GM21526 (cell line): ENCODE results near the gene CAPNS1.

Experiments
- ATAC-seq: cut with Tn5 transposase; IDR thresholded peaks from one replicate; pipeline ENCODE4 v1.9.1; 2021; ENCODE audit warnings: moderate library complexity; ENCODE audit not compliant: unreplicated experiment, low FRiP score

Gene CAPNS1

GRCh38 chr19:36139473-36140303, at the start of gene CAPNS1:
Gene CAPNS1, plus strand, starts transcription at chr19:36140066. Its CDS starts 946 bp downstream, at chr19:36141012.
- peak; percentile 78 for ATAC-seq

- ATAC-seq = no peak
These were observed 48.8 kb upstream of the CAPNS1 start for GRCh38 chr19:36090910-36091695.

GRCh38 chr19:36092566-36092965, 47.3 kb upstream of the CAPNS1 start:
- ATAC-seq = no peak

GRCh38 chr19:36093146-36093662, 46.7 kb upstream of the CAPNS1 start:
- no peak for ATAC-seq

GRCh38 chr19:36093687-36094086, 46.2 kb upstream of the CAPNS1 start:
- no peak for ATAC-seq

GRCh38 chr19:36097036-36097435, 42.8 kb upstream of the CAPNS1 start:
- ATAC-seq = no peak

GRCh38 chr19:36099166-36099785, 40.6 kb upstream of the CAPNS1 start:
- ATAC-seq = no peak

GRCh38 chr19:36100476-36100875, 39.4 kb upstream of the CAPNS1 start:
- no peak for ATAC-seq

GRCh38 chr19:36101550-36102327, 38.1 kb upstream of the CAPNS1 start:
- ATAC-seq = no peak

GRCh38 chr19:36103040-36103626, 36.7 kb upstream of the CAPNS1 start:
- ATAC-seq = no peak

- no peak for ATAC-seq
These were observed 35.9 kb upstream of the CAPNS1 start for GRCh38 chr19:36103842-36104552.

- ATAC-seq = no peak
These were observed 33.4 kb upstream of the CAPNS1 start for GRCh38 chr19:36106441-36106840.

- no peak for ATAC-seq
These were observed 32.9 kb upstream of the CAPNS1 start for GRCh38 chr19:36106991-36107390.

- no peak for ATAC-seq
These were observed 31.2 kb upstream of the CAPNS1 start for GRCh38 chr19:36108684-36109083.

- no peak for ATAC-seq
These were observed 29.2 kb upstream of the CAPNS1 start, which contains the start of gene OVOL3 for GRCh38 chr19:36110487-36111199. Gene OVOL3, plus strand, starts transcription at chr19:36111143. Its CDS starts 60 bp downstream, at chr19:36111203.

GRCh38 chr19:36111200-36111539, 28.7 kb upstream of the CAPNS1 start:
- no peak for ATAC-seq

- ATAC-seq = no peak
These were observed 27.2 kb upstream of the CAPNS1 start for GRCh38 chr19:36112678-36113077.

- no peak for ATAC-seq
These were observed 26.4 kb upstream of the CAPNS1 start for GRCh38 chr19:36113425-36113824.
